Sigmoid colon (tissue), 4 donors: Measurements from ENCODE around the gene BBX.

ENCODE experiments used
- CTCF ChIP-seq, 4 experiments: fragments of 450-650 bp in 3 of 4; fragments of 200-600 bp in 1 of 4; IDR thresholded peaks; one replicate each; pipeline ENCODE4 v1.5.1; 2016 to 2019; ENCODE audit warnings: antibody characterized with exemption in 4 of 4, mild to moderate bottlenecking in 3 of 4, moderate library complexity in 2 of 4
- EP300 ChIP-seq, 4 donors: sonication (generic); formaldehyde crosslinking; IDR thresholded peaks; one replicate each; pipeline ENCODE4 v1.6.1; 2017; ENCODE audit warnings: antibody characterized with exemption in 4 of 4
- POLR2A ChIP-seq, 2 donors: fragments of 450-650 bp; IDR thresholded peaks; one replicate each; pipeline ENCODE4 v1.6.1; 2016; ENCODE audit warnings: antibody characterized with exemption in 2 of 2, mild to moderate bottlenecking in 2 of 2, moderate library complexity in 2 of 2
- POLR2AphosphoS5 ChIP-seq, 4 donors: sonication (generic); formaldehyde crosslinking; IDR thresholded peaks; one replicate each; pipeline ENCODE4 v1.6.1; 2017; ENCODE audit warnings: antibody characterized with exemption in 4 of 4

GRCh38 chr3:107545680-107546120 is 22.9 kb downstream of the BBX start:
- TF ChIP-seq CTCF (IDR thresholded peaks at IDR 0.05): no peak
- no peak for TF ChIP-seq POLR2AphosphoS5 (IDR thresholded peaks at IDR 0.05)
- TF ChIP-seq EP300 (IDR thresholded peaks at IDR 0.05): no peak
- TF ChIP-seq POLR2A (IDR thresholded peaks at IDR 0.05): no peak
